ENCODE data around the gene SPECC1. TPM values are rescaled to one million over a fixed set of nuclear protein-coding genes. Genes with fewer than 3 reads are reported as not detected.

SPECC1 gene
- total and polyA plus RNA-seq, 2 of the 13 experiments (the other 11 are each of a cell fraction or from before 2014, with no cell fraction given) = 2.3 to 6.9 TPM

DNA sequence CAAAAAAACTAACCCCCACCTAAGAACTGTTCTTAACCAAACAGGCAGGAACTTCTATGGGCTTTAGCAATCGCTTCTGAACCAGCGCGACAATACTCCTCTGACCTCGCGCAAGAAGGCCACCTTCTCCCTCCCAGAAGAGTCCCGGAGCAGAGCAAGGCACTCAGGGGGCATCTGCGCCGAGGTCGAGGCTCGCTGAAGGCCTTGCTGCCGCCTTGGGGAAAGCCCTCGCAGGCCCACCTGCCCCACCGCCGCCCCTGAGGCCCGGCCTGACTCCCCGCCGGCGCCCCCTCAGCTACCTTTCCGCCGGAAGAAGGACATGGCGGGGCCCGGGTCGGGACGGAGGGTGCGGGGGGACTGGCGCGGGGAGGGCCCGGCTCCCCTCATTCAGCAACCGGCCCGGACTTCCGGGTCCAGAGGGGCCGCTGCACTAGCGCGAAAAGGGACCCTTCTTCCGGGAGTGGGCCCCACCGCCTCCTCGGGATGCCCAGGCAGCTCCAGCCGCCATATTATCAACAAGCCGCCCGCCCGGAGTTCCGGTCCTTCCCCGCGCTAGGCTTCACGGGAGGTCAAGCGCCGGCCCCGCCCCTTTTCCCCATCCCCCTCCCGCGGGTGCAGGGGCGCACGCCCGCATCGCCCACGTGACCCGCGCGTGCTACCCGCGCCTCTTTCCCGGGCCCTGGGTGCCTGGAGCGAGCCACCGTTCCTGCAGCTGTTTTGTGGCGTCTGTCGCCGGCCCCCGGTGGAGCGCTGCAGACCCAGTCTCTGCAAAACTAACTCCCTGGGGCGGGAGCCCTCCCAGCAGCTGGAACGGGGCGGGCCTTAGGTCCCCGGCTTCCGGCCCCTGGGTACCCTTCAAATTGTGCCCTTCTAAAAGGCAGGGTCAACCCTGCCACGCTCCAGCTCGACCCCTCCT lies 31.6 kb upstream of the SPECC1 start, which contains the start of gene AKAP10 (continued):
- peak; percentile 78 for TF ChIP-seq ZNF574 (CRISPR knock-in tag; IDR thresholded peaks at IDR 0.05)
- TF ChIP-seq ZBTB8A (CRISPR knock-in tag; IDR thresholded peaks at IDR 0.05; ENCODE audit: borderline replicate concordance, low read depth) = peak; percentile 72; the same call in 1 of the 2 replicates
- peak; percentile 85; the same call in 1 of the 2 replicates for TF ChIP-seq ZFP41 (CRISPR knock-in tag; IDR thresholded peaks at IDR 0.05; ENCODE audit: borderline replicate concordance)
- TF ChIP-seq, protein P1, sequence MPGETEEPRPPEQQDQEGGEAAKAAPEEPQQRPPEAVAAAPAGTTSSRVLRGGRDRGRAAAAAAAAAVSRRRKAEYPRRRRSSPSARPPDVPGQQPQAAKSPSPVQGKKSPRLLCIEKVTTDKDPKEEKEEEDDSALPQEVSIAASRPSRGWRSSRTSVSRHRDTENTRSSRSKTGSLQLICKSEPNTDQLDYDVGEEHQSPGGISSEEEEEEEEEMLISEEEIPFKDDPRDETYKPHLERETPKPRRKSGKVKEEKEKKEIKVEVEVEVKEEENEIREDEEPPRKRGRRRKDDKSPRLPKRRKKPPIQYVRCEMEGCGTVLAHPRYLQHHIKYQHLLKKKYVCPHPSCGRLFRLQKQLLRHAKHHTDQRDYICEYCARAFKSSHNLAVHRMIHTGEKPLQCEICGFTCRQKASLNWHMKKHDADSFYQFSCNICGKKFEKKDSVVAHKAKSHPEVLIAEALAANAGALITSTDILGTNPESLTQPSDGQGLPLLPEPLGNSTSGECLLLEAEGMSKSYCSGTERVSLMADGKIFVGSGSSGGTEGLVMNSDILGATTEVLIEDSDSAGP (CRISPR knock-in tag; IDR thresholded peaks at IDR 0.05; ENCODE audit: borderline replicate concordance) = peak; percentile 53; the same call in 1 of the 2 replicates
- TF ChIP-seq, protein P2, sequence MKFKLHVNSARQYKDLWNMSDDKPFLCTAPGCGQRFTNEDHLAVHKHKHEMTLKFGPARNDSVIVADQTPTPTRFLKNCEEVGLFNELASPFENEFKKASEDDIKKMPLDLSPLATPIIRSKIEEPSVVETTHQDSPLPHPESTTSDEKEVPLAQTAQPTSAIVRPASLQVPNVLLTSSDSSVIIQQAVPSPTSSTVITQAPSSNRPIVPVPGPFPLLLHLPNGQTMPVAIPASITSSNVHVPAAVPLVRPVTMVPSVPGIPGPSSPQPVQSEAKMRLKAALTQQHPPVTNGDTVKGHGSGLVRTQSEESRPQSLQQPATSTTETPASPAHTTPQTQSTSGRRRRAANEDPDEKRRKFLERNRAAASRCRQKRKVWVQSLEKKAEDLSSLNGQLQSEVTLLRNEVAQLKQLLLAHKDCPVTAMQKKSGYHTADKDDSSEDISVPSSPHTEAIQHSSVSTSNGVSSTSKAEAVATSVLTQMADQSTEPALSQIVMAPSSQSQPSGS (CRISPR knock-in tag; IDR thresholded peaks at IDR 0.05) = 0 out of 2 replicates have a peak, but pooled peaks have one; percentile 36
- no peak for TF ChIP-seq ZNF737 (CRISPR knock-in tag; IDR thresholded peaks at IDR 0.05; ENCODE audit: borderline replicate concordance)
- peak; percentile 69; the same call in 1 of the 2 replicates for TF ChIP-seq RFXAP (CRISPR knock-in tag; IDR thresholded peaks at IDR 0.05; ENCODE audit: borderline replicate concordance)
- TF ChIP-seq LCORL (IDR thresholded peaks at IDR 0.05) = no peak
- TF ChIP-seq LCORL (CRISPR knock-in tag; IDR thresholded peaks at IDR 0.05) = peak; percentile 59; the same call in 1 of the 2 replicates
- no peak for TF ChIP-seq ARID3A (IDR thresholded peaks at IDR 0.05; ENCODE audit: low read depth, low read length)
- TF ChIP-seq GABPA (IDR thresholded peaks at IDR 0.05; ENCODE audit: low read depth, low read length) = peak; percentile 57
- peak; percentile 84 for TF ChIP-seq GABPA (CRISPR knock-in tag; IDR thresholded peaks at IDR 0.05; ENCODE audit: low read depth)
- TF ChIP-seq MAFF (IDR thresholded peaks at IDR 0.05; ENCODE audit: low read depth, low read length) = no peak
- TF ChIP-seq ZFP36L1 (CRISPR knock-in tag; IDR thresholded peaks at IDR 0.05) = no peak
- TF ChIP-seq CBFB (CRISPR knock-in tag; IDR thresholded peaks at IDR 0.05) = peak; percentile 53
- TF ChIP-seq, protein P3, sequence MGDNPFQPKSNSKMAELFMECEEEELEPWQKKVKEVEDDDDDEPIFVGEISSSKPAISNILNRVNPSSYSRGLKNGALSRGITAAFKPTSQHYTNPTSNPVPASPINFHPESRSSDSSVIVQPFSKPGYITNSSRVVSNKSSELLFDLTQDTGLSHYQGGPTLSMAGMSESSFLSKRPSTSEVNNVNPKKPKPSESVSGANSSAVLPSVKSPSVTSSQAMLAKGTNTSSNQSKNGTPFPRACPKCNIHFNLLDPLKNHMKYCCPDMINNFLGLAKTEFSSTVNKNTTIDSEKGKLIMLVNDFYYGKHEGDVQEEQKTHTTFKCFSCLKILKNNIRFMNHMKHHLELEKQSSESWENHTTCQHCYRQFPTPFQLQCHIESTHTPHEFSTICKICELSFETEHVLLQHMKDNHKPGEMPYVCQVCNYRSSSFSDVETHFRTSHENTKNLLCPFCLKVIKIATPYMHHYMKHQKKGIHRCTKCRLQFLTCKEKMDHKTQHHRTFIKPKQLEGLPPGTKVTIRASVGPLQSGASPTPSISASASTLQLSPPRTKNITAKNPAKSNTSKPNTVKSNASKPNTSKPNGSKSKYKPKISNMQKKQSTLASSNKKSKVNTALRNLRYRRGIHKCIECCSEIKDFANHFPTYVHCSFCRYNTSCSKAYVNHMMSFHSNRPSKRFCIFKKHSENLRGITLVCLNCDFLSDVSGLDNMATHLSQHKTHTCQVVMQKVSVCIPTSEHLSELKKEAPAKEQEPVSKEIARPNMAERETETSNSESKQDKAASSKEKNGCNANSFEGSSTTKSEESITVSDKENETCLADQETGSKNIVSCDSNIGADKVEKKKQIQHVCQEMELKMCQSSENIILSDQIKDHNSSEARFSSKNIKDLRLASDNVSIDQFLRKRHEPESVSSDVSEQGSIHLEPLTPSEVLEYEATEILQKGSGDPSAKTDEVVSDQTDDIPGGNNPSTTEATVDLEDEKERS (CRISPR knock-in tag; IDR thresholded peaks at IDR 0.05) = peak; percentile 92
